Activated CD4-positive, alpha-beta T cell treated with anti-CD3 and anti-CD28 coated beads, Interleukin-2, amount 50 U/mL, for 16 hours (primary cell): ENCODE measurements around the gene DNAH1.

ENCODE experiments used
- DNase-seq: peaks from one replicate; pipeline ENCODE4 v3.0.0-alpha.2; 2020

The DNAH1 gene

GRCh38 chr3:52393959-52394670 is 78.0 kb downstream of the DNAH1 start:
- no peak for DNase-seq

DNA sequence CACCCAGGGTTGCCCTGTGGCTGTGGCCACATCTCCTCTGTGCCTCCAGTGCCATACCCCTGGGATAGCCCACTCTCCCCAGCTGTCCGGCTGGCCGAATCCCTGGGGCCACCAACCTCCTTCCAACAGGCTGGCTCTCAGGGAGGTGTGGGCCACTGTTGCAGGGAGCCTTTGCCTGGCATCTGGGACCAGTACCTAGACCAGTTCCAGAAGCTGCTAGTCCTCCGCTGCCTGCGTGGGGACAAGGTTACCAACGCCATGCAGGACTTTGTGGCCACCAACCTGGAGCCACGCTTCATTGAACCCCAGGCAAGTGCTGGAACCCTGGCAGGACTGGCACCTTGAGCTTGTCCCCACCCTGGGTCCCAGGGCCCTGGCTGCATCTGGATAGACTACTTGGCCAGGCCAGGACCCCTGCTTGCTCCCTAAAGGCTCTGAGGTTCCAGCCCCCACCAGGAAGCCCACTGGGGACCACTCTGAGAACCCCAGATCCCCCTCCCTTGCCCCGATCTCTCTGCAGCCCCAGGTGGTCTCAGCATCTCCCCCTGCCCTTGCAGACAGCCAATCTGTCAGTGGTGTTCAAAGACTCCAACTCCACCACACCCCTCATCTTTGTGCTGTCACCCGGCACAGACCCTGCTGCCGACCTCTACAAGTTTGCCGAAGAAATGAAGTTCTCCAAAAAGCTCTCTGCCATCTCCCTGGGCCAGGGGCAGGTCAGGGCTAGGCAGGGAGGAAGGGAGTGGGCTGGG is 78.8 kb downstream of the DNAH1 start:
- no peak for DNase-seq

GRCh38 chr3:52395503-52395865 is 79.4 kb downstream of the DNAH1 start:
- DNase-seq: no peak

DNA sequence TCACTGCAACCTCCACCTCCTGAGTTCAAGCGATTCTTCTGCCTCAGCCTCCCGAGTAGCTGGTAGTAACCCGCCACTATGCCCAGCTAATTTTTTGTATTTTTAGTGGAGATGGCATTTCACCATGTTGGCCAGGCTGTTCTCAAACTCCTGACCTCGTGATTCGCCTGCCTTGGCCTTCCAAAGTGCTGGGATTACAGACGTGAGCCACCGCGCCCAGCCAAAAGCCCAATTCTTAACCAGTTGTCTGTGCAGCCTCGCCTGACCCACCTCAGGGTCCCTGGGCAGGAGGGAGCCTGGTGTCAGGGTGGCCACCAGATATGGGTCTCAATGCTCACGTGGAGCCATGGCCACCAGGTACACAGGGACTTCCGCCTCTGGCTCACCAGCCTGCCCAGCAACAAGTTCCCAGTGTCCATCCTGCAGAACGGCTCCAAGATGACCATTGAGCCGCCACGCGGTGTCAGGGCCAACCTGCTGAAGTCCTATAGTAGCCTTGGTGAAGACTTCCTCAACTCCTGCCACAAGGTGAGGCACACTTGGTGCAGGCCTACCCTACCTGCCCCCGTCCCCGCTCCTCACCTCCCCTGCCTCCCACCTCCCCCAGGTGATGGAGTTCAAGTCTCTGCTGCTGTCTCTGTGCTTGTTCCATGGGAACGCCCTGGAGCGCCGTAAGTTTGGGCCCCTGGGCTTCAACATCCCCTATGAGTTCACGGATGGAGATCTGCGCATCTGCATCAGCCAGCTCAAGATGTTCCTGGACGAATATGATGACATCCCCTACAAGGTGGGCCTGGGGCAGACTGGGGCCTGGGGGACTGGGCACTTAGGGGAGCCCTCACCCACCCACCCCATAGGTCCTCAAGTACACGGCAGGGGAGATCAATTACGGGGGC is 80.1 kb downstream of the DNAH1 start:
- DNase-seq: no peak

DNA sequence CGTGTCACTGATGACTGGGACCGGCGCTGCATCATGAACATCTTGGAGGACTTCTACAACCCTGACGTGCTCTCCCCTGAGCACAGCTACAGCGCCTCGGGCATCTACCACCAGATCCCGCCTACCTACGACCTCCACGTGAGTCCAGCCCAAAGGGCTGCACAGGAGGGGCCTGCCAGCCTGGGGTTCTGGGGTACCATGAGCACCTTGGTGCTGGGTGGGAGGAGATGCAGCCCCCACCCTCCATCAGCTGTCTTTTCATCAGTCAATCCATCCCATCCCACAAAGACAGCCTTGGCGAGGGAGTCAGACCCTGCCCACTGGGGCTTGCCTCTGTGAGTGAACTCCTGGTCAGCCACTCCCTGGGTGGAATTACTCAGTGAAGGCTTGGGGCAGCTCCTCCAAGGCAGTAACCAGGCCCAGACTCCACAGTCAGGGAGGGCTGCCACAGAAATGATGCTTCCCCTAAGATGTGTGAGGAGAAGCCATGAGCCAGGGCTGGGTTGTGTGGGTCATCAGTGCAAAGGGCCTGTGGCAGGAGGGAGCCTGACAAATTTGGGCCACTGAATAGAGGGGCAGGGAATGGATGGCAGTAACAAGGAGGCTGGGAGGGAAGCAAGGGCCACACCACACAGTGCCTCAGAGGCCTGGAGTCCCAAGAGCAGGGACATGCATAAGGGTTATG is 80.9 kb downstream of the DNAH1 start:
- DNase-seq: no peak

- no peak for DNase-seq
Measured at GRCh38 chr3:52397676-52398399, 81.7 kb downstream of the DNAH1 start.

DNA sequence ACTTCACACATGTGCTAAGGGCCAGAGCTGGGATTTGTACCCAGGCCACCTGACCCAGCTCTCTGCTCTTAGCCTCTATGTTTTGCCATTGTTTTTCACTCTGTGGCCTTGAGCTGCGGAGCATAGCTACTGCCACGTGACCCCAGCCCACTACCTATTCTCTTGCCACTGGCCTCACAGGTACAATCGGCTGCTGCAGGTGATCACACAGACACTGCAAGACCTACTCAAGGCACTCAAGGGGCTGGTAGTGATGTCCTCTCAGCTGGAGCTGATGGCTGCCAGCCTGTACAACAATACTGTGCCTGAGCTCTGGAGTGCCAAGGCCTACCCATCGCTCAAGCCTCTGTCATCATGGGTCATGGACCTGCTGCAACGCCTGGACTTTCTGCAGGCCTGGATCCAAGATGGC is 82.6 kb downstream of the DNAH1 start:
- DNase-seq: no peak

DNA sequence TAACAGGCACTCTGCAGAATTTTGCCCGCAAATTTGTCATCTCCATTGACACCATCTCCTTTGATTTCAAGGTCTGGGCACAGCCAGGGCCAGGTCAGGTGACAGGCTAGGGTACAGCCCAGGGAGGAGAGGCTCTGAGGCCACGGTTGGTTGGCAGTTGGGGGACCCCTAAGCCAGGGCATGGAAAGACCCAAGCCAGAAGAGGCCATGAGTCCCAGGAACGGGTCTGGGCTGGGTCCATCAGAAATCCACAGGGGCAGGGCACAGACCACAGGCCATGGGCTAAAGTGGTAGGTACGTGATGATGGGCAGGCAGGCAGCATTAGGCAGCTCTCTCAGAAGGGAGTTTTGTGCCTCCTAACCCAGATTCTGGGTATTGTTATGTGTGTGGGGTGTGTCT is 83.0 kb downstream of the DNAH1 start:
- DNase-seq: no peak

DNA sequence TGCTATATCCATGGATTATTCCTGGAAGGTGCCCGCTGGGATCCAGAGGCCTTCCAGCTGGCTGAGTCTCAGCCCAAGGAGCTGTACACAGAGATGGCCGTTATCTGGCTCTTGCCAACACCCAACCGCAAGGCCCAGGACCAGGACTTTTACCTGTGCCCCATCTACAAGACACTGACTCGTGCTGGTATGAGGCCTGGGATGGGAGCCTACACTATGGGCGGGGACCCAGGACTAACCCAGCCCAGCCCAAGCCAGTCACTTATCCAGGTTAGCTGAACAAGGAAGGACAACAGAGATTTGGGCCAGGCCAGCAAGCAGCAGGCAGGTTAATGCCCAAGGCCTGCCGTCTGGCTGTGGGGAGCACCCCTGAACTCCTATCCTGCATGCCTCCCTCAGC is 83.5 kb downstream of the DNAH1 start:
- no peak for DNase-seq

GRCh38 chr3:52400275-52400793 is 84.2 kb downstream of the DNAH1 start:
- DNase-seq: no peak

DNA sequence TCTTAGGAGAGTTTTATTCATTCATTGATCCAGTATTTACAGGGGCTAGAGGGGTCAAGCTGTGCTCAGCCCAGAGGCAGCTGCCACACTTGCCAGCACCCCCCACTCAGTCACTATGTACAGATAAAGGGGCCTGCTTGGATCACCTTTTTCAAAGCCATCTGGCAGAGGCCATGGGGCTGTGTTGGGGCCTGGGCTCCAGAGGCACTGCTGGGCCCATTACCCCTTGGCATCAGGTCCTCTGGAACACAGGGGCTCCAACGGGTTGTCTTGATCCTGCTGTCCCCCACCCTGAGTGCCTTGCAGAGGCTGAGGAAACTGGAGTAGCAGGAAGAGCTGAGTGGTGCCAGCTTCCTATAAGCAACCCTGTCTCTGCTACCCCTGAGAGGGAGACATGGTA is 84.9 kb downstream of the DNAH1 start:
- no peak for DNase-seq

GRCh38 chr3:52401551-52401950 is 85.4 kb downstream of the DNAH1 start:
- no peak for DNase-seq

GRCh38 chr3:52402101-52402521 is 86.0 kb downstream of the DNAH1 start:
- DNase-seq: no peak

DNA sequence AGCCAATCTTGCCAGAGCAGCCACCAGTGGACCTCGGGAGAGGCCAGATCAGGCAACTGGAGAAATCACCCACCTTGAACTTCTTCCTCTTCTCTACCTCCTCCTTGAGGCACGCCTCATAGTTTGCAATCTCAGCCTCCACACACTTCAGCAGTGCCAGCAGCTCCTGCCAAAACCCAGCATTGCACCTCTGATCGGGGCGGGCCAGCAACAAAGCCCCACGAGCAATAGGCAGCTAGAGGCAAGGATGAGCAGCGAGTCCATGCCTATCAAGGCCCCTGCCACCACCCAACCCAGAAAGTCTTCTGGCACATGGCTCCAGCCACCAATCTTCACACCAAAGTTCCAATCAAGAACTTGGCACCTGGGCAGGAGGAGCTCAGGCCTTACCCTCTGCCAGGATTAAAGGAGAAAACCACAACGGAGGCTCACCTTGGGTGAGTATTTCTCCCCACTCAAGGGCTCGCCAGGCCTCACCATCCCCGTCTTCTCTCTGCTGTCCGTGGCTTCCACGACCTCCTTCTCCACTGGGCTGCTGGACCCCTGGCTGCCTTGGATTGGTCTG is 86.7 kb downstream of the DNAH1 start:
- DNase-seq: no peak

GRCh38 chr3:52403271-52403841 is 87.2 kb downstream of the DNAH1 start:
- DNase-seq: no peak

DNA sequence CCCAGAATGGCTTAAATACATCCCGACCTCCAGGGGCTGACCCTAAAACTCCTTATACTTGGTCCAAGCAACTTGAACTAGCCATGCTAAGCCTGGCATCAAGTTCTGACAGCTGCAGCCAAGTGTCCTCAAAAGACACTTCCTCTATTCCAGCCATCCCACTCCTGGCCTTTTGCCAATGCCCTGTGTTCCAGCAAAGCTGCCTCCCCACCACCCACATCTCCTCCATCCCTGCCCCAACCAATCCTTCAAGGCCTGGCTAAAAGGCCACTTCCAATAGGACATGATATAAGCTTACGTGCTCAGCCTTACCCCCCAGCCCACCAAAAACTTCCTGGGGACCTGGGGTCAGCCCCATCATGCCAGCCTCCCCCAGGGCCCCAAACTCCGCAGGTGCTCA is 87.8 kb downstream of the DNAH1 start:
- DNase-seq: no peak

- DNase-seq: no peak
Measured at GRCh38 chr3:52404391-52404790, 88.3 kb downstream of the DNAH1 start.

DNA sequence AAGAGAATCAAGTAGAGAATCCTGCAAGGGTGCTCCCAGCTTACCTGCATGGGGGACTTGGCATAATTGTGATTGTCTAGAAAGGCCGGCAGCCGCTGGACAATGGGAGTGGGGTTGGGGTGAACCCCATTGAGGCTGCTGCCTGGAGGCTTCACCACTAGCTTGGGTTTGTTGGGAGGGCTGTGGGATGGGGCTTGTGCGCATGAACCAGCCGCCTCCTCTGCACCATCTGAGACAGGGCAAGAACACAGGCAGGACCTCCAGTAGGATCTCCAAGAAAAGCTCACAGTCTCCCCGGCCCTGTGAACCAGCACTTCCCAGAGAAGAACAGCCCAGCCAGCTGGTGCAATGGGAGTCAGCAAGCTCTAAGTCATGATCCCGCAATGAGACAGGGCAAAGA is 88.9 kb downstream of the DNAH1 start:
- DNase-seq: no peak

DNA sequence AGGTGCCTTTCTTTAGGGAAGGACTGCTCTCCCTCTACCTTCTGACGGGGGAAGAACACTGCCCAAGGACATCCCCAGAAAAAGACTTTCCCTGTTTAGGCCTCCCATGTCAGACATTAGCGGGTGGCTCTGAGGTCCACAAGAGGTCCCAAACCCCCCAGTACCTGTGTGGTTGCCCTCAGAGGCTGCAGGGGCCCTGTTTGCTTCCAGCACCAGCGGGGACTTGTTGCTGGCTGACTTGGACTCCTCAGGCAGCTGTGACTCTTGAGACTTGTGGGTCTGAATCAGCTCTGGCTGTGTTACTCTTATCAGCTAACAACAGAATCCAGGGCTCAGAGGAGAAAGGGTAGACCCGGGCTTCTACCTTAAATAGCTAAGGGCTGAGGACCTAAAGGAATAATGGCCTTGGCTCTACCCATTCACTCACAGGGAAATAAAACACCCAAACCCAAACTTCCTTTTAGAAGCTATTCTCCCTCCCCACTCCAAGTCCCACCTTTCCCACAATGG is 89.5 kb downstream of the DNAH1 start:
- DNase-seq: no peak

GRCh38 chr3:52406231-52406661 is 90.1 kb downstream of the DNAH1 start:
- DNase-seq: no peak
